H1 (cell line): ENCODE measurements around the gene SV2A. TPM values are rescaled to one million over a fixed set of nuclear protein-coding genes. Genes with fewer than 3 reads are reported as not detected.
A peak's percentile ranks its signal among the peaks of the same experiment; 100 is the strongest.

Source experiments
- CTCF ChIA-PET: fragments of 300-600 bp; sonication (Branson Sonifier 250); formaldehyde crosslinking; loops from one replicate; lab custom pipeline; 2021; ENCODE audit not compliant: partially characterized antibody; lab: Charles Lee
- POLR2A ChIA-PET: fragments of 300-600 bp; sonication (Branson Sonifier 250); formaldehyde crosslinking; loops from one replicate; lab custom pipeline; 2021; ENCODE audit warnings: inconsistent platforms; ENCODE audit not compliant: partially characterized antibody; lab: Charles Lee
- DNase-seq, 2 experiments: peaks; one replicate each; pipeline versions ENCODE4 v3.0.0 to v3.0.0-alpha.2; 2010 to 2022; ENCODE audit warnings: low spot score in 2 of 2, low read depth in 1 of 2, mixed read lengths in 1 of 2
- FAIRE-seq: peaks from 2 replicates; lab custom pipeline; 2011; peaks lifted over from hg19 to GRCh38; lab: Jason Lieb, UNC
- H2AFZ ChIP-seq: 2 replicates; pipeline ENCODE4 v1.8.1; 2012; ENCODE audit warnings: low read length, inconsistent platforms
- H2AK5ac ChIP-seq: 2 replicates; pipeline ENCODE4 v1.6.1; 2013; ENCODE audit warnings: low read depth, low read length
- H2BK120ac ChIP-seq: replicated peaks from 2 replicates; pipeline ENCODE3; 2013; ENCODE audit warnings: low read depth, low read length, inconsistent platforms
- H2BK12ac ChIP-seq: 2 replicates; pipeline ENCODE4 v1.6.1; 2013; ENCODE audit warnings: low read depth, low read length
- H2BK15ac ChIP-seq: 2 replicates; pipeline ENCODE4 v1.6.1; 2013; ENCODE audit warnings: low read length
- H2BK20ac ChIP-seq: 2 replicates; pipeline ENCODE4 v1.6.1; 2013; ENCODE audit warnings: low read length
- H2BK5ac ChIP-seq: 2 replicates; pipeline ENCODE4 v1.6.1; 2013; ENCODE audit warnings: low read depth, low read length
- H3K14ac ChIP-seq: 2 replicates; pipeline ENCODE4 v1.6.1; 2013; ENCODE audit warnings: inconsistent platforms; ENCODE audit not compliant: insufficient read length
- H3K18ac ChIP-seq: 2 replicates; pipeline ENCODE4 v1.6.1; 2013; ENCODE audit warnings: low read length; ENCODE audit errors: extremely low read depth
- H3K23ac ChIP-seq: 2 replicates; pipeline ENCODE4 v1.6.1; 2013; ENCODE audit warnings: inconsistent platforms; ENCODE audit not compliant: insufficient read length
- H3K23me2 ChIP-seq: 2 replicates; pipeline ENCODE4 v1.6.1; 2013; ENCODE audit warnings: low read depth, low read length
- H3K27ac ChIP-seq: 2 replicates; pipeline ENCODE4 v1.6.1; 2011; ENCODE audit warnings: low read depth, low read length, inconsistent platforms
- H3K27me3 ChIP-seq, 4 experiments: replicated peaks in 1 of 4; 1 replicate in 1 of 4; 2 replicates in 3 of 4; pipeline versions ENCODE4 v1.6.1 to v1.8.1; 2011 to 2013; ENCODE audit warnings: low read length in 3 of 4, mild to moderate bottlenecking in 3 of 4, inconsistent platforms in 2 of 4, mixed read lengths in 2 of 4, moderate library complexity in 1 of 4; ENCODE audit not compliant: control insufficient read depth in 3 of 4, insufficient read depth in 3 of 4; ENCODE audit errors: extremely low read depth in 1 of 4
- H3K36me3 ChIP-seq, 4 experiments: 2 replicates each; pipeline versions ENCODE4 v1.6.1 to v1.8.1; 2011 to 2013; ENCODE audit warnings: mild to moderate bottlenecking in 4 of 4, low read length in 3 of 4, moderate library complexity in 2 of 4, control low read depth in 1 of 4, inconsistent platforms in 1 of 4; ENCODE audit not compliant: insufficient read depth in 4 of 4, control insufficient read depth in 2 of 4
- H3K4ac ChIP-seq: replicated peaks from 2 replicates; pipeline ENCODE3; 2013; ENCODE audit warnings: low read length, low read depth, mixed read lengths, inconsistent platforms; ENCODE audit not compliant: insufficient read length
- H3K4me1 ChIP-seq, 4 experiments: replicated peaks in 1 of 4; 1 replicate in 1 of 4; 2 replicates in 3 of 4; pipeline versions ENCODE4 v1.6.1 to v1.8.1; 2011 to 2013; ENCODE audit warnings: low read length in 3 of 4, inconsistent platforms in 2 of 4, mixed read lengths in 1 of 4; ENCODE audit not compliant: insufficient read depth in 4 of 4, control insufficient read depth in 3 of 4
- H3K4me2 ChIP-seq, 2 experiments: 2 replicates each; pipeline versions ENCODE4 v1.6.1 to v1.8.1; 2011 to 2013; ENCODE audit warnings: low read depth in 2 of 2, low read length in 2 of 2, control low read depth in 1 of 2, inconsistent platforms in 1 of 2, mild to moderate bottlenecking in 1 of 2; ENCODE audit not compliant: insufficient read depth in 1 of 2
- H3K4me3 ChIP-seq, 4 experiments: fragments of 200-600, 300-600 bp in 1 of 4; sonication (generic), shearing (Covaris generic), sonication (Bioruptor Twin) in 1 of 4; 2 replicates each; pipeline versions ENCODE4 v1.5.1 to v1.8.1; 2011 to 2016; ENCODE audit warnings: low read length in 4 of 4, low read depth in 3 of 4, control low read depth in 2 of 4, inconsistent platforms in 2 of 4, mild to moderate bottlenecking in 2 of 4, mixed read lengths in 1 of 4, moderate library complexity in 1 of 4; ENCODE audit not compliant: insufficient read depth in 2 of 4; ENCODE audit errors: extremely low read depth in 1 of 4
- H3K56ac ChIP-seq: replicated peaks from 2 replicates; pipeline ENCODE3; 2013; ENCODE audit warnings: low read depth, mild to moderate bottlenecking, mixed read lengths, low read length, inconsistent platforms; ENCODE audit not compliant: insufficient read length
- H3K79me1 ChIP-seq: 2 replicates; pipeline ENCODE4 v1.6.1; 2013; ENCODE audit warnings: low read depth, low read length, control low read depth
- H3K79me2 ChIP-seq, 2 experiments: 2 replicates each; pipeline versions ENCODE4 v1.6.1 to v1.8.1; 2012 to 2013; ENCODE audit warnings: low read length in 2 of 2, mild to moderate bottlenecking in 2 of 2, inconsistent platforms in 1 of 2; ENCODE audit not compliant: insufficient read depth in 2 of 2, control insufficient read depth in 1 of 2
- H3K9ac ChIP-seq, 4 experiments: replicated peaks in 1 of 4; 1 replicate in 1 of 4; 2 replicates in 3 of 4; pipeline versions ENCODE4 v1.6.1 to v1.8.1; 2011 to 2013; ENCODE audit warnings: low read depth in 3 of 4, low read length in 3 of 4, control low read depth in 2 of 4, mild to moderate bottlenecking in 2 of 4, moderate library complexity in 2 of 4, inconsistent platforms in 1 of 4; ENCODE audit errors: extremely low read depth in 1 of 4
- H3K9me3 ChIP-seq, 2 experiments: 2 replicates each; pipeline versions ENCODE4 v1.6.1 to v1.8.1; 2012 to 2013; ENCODE audit warnings: mild to moderate bottlenecking in 2 of 2, moderate library complexity in 2 of 2, control low read depth in 1 of 2, inconsistent platforms in 1 of 2, low read depth in 1 of 2, low read length in 1 of 2, mixed read lengths in 1 of 2; ENCODE audit not compliant: insufficient read depth in 2 of 2
- H4K20me1 ChIP-seq, 2 experiments: replicated peaks in 1 of 2; 2 replicates each; pipeline versions ENCODE3 to v1.8.1; 2011 to 2013; ENCODE audit warnings: inconsistent platforms in 2 of 2, low read length in 2 of 2, mild to moderate bottlenecking in 1 of 2; ENCODE audit not compliant: insufficient read depth in 2 of 2, control insufficient read depth in 1 of 2
- H4K5ac ChIP-seq: 2 replicates; pipeline ENCODE4 v1.6.1; 2013; ENCODE audit warnings: low read length, low read depth, mixed read lengths, inconsistent platforms; ENCODE audit not compliant: insufficient read length
- H4K8ac ChIP-seq: 2 replicates; pipeline ENCODE4 v1.8.0; 2013; ENCODE audit warnings: mild to moderate bottlenecking, moderate library complexity, low read length, inconsistent platforms; ENCODE audit not compliant: insufficient read depth; ENCODE audit errors: extremely low read depth
- H4K91ac ChIP-seq: replicated peaks from 2 replicates; pipeline ENCODE3; 2013; ENCODE audit warnings: low read length, mixed read lengths, inconsistent platforms; ENCODE audit not compliant: insufficient read length
- CEBPB ChIP-seq: IDR thresholded peaks from 2 replicates; pipeline ENCODE4 v1.6.1; 2012; ENCODE audit warnings: low read depth, low read length
- GTF2F1 ChIP-seq: IDR thresholded peaks from 2 replicates; pipeline ENCODE4 v1.6.1; 2012; ENCODE audit warnings: low read depth, low read length, improper control_type of control experiment, borderline replicate concordance
- WGBS, 2 experiments: shearing (Covaris generic) in 1 of 2; methylation state at CpG; one replicate each; pipeline versions ENCODE4 v1.1.6 to v1.1.7; 2013 to 2015; ENCODE audit warnings: low lambda C conversion rate in 2 of 2, mixed read lengths in 2 of 2, inconsistent platforms in 1 of 2, low coverage in 1 of 2, missing lambda C conversion rate in 1 of 2; ENCODE audit not compliant: insufficient replicate concordance in 2 of 2, insufficient coverage in 1 of 2, insufficient read length in 1 of 2; ENCODE audit errors: extremely low coverage in 1 of 2, missing lambda C conversion rate in 1 of 2; 5-methylcytosine and 5-hydroxymethylcytosine counted together
- polyA plus RNA-seq, 7 experiments: library from polyadenylated mRNA; depleted of rRNA in 3 of 7; stranded (reverse) in 5 of 7; unstranded in 2 of 7; fragments of >200 nt in 5 of 7; fragments of 200-250 nt in 2 of 7; gene quantifications; 1 replicate in 5 of 7; 2 replicates in 1 of 7; 4 replicates in 1 of 7; pipeline versions ENCODE4 v1.2.1 to v1.2.3, GENCODE V29; 2011 to 2013; ENCODE audit warnings: missing spikeins in 2 of 7, mixed read lengths in 2 of 7
- total RNA-seq: library from RNA; stranded (reverse); fragmentation: NEBNext Ultra II Directional; extraction: Animal tissue kit (Norgen Biotek cat#: 25700); gene quantifications from 2 replicates; pipeline ENCODE4 v1.2.1, GENCODE V29; 2021
- TF ChIP-seq, protein P1 (sequence below): IDR thresholded peaks from 2 replicates; pipeline ENCODE4 v1.6.1; 2012; ENCODE audit warnings: inconsistent platforms

SV2A gene
- total and polyA plus RNA-seq, 2 of the 8 experiments (the other 6 are each of a cell fraction or from before 2014, with no cell fraction given) = 41.8 to 51.8 TPM

DNA sequence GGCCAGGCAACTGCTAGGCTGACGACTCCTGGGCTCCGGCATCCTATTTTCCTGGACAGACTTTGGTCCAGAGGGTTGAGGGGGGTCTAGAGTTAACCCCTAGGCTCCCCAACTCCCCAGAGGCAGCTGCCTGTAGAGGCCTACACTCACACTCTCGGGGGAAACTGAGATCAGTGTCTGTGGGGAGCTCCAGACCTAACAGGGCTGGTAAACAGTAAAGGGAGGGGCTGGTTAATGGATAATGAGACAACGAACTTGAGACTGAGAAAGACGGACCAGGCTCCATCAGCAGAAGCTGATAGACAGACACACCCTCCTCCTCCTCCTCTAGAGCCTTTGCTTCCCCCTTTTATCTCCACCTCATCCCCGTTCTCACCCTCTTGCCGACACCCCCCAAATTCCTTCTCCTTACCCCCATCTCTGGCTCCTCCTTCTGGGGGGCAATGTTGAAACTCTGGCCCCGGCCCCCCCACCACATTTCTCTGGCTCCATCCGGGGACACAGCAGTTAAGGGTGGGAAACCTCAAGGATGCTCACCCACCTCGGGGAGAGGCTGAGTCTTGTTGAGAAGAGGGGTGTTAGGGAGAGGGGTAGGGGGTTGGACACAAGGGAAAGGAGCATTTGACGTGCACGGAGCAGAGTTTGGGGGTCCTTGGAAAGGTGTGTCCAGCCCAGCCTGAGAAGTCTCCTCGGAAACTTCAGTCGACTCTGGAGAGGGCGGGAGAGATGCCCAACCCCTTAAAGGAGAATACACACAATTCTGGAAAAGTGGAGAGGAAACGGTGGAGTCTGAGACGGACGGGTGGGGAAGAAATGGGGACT lies 18.7 kb upstream of the SV2A start, which contains the start of gene MTMR11:
Gene MTMR11, minus strand, starts transcription at position 710 of the 822 bp plus-strand sequence. Its CDS starts 232 bp downstream, at position 478.
- no peak within 1 kb of the TSS for H3K4ac ChIP-seq
- H2BK5ac ChIP-seq = peak within 1 kb of the TSS; percentile 22; the same call in 1 of the 2 replicates
- no peaks in the 10 kb centered on the region for H3K27me3 ChIP-seq
- no peaks in the 10 kb centered on the region for H3K79me2 ChIP-seq
- H2BK20ac ChIP-seq = no peak within 1 kb of the TSS
- H2AK5ac ChIP-seq = no peak within 1 kb of the TSS
- no peaks in the 10 kb centered on the region for H4K20me1 ChIP-seq
- no peak within 1 kb of the TSS for H4K5ac ChIP-seq
- peaks cover 2% of the 10 kb centered on the region; the same call in 1 of the 2 replicates for H3K23me2 ChIP-seq
- peaks cover 5 to 19% (median 12%) of the 10 kb centered on the region in 4 experiments for H3K4me1 ChIP-seq
- peak within 1 kb of the TSS; percentile 64 to 77 for H3K4me2 ChIP-seq
- peak within 1 kb of the TSS; percentile 45 for H4K91ac ChIP-seq
- H4K8ac ChIP-seq = peak within 1 kb of the TSS; percentile 9; the same call in 1 of the 2 replicates
- H3K18ac ChIP-seq = 0 out of 2 replicates have a peak within 1 kb of the TSS, but pooled peaks have one; percentile 22
- no peak within 1 kb of the TSS for H3K14ac ChIP-seq
- DNase-seq (no peak), FAIRE-seq (no peak)
- CTCF ChIA-PET = interaction anchor here (0.6 to 1.7 kb wide), 2 partner anchors 20 to 72 kb away, joined by 3 to 5 read pairs; no protein-coding TSS in a partner anchor
- no peak within 1 kb of the TSS; the same call in 1 of the 2 replicates for H2BK15ac ChIP-seq
- no peak within 1 kb of the TSS for H3K27ac ChIP-seq
- POLR2A ChIA-PET = interaction anchor here (0.7 to 5.8 kb wide), 6 partner anchors 7 to 228 kb away, joined by 3 to 65 read pairs (median 5); partner anchors contain the start of gene SF3B4
- 0 out of 2 replicates have a peak within 1 kb of the TSS, but pooled peaks have one; percentile 82 for H2AFZ ChIP-seq
- H3K9me3 ChIP-seq = no peaks in the 10 kb centered on the region
- H3K56ac ChIP-seq = no peak within 1 kb of the TSS
- H3K79me1 ChIP-seq = no peaks in the 10 kb centered on the region
- peak within 1 kb of the TSS in 3 of 4 experiments; percentile 17 to 55 (median 24); a peak in 5 of 8 replicates for H3K4me3 ChIP-seq
- 37% methylated on average over 18 of the region's 18 CpGs; no CpG with 5 or more reads in 1 of the 2 experiments for whole genome bisulfite sequencing, 2 experiments
- H2BK120ac ChIP-seq = no peak within 1 kb of the TSS
- H2BK12ac ChIP-seq = peak within 1 kb of the TSS; percentile 63; the same call in 1 of the 2 replicates
- no peaks in the 10 kb centered on the region for H3K36me3 ChIP-seq
- H3K9ac ChIP-seq = no peak within 1 kb of the TSS; a peak in 1 of 7 replicates
- no peak within 1 kb of the TSS for H3K23ac ChIP-seq
- TF ChIP-seq GTF2F1 (no peak), CEBPB (no peak)
- TF ChIP-seq, protein P1, sequence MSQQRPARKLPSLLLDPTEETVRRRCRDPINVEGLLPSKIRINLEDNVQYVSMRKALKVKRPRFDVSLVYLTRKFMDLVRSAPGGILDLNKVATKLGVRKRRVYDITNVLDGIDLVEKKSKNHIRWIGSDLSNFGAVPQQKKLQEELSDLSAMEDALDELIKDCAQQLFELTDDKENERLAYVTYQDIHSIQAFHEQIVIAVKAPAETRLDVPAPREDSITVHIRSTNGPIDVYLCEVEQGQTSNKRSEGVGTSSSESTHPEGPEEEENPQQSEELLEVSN = no peak
